Gastrocnemius medialis (tissue), 4 donors: ENCODE measurements around the gene ZNF217.
"Not testable (repeated sequence)": the region's sequence is repeated elsewhere in the genome, so short reads cannot be mapped to it uniquely, and the experiment has no call there.

Source experiments
- POLR2A ChIP-seq, 2 donors: fragments of 450-650 bp; IDR thresholded peaks; one replicate each; pipeline ENCODE4 v1.6.1; 2017; ENCODE audit warnings: antibody characterized with exemption in 2 of 2, mild to moderate bottlenecking in 2 of 2, moderate library complexity in 2 of 2
- TF ChIP-seq, protein P1 (sequence below), 5 experiments: fragments of 450-650 bp in 3 of 5; fragments of 200-600 bp in 2 of 5; sonication (generic) in 2 of 5; IDR thresholded peaks in 4 of 5; conservative IDR thresholded peaks in 1 of 5; 1 replicate in 4 of 5; 2 replicates in 1 of 5; pipeline ENCODE4 v1.5.1; 2016 to 2019; ENCODE audit warnings: antibody characterized with exemption in 5 of 5, mild to moderate bottlenecking in 3 of 5, moderate library complexity in 3 of 5

- TF ChIP-seq, protein P1, sequence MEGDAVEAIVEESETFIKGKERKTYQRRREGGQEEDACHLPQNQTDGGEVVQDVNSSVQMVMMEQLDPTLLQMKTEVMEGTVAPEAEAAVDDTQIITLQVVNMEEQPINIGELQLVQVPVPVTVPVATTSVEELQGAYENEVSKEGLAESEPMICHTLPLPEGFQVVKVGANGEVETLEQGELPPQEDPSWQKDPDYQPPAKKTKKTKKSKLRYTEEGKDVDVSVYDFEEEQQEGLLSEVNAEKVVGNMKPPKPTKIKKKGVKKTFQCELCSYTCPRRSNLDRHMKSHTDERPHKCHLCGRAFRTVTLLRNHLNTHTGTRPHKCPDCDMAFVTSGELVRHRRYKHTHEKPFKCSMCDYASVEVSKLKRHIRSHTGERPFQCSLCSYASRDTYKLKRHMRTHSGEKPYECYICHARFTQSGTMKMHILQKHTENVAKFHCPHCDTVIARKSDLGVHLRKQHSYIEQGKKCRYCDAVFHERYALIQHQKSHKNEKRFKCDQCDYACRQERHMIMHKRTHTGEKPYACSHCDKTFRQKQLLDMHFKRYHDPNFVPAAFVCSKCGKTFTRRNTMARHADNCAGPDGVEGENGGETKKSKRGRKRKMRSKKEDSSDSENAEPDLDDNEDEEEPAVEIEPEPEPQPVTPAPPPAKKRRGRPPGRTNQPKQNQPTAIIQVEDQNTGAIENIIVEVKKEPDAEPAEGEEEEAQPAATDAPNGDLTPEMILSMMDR (IDR thresholded peaks at IDR 0.05 in 4 of 5, conservative IDR thresholded peaks at IDR 0.05 in 1 of 5) = not testable (repeated sequence)
- not testable (repeated sequence) for TF ChIP-seq POLR2A (IDR thresholded peaks at IDR 0.05)
Measured at GRCh38 chr20:53521421-53521820, 72.2 kb downstream of the ZNF217 start.
